Measurements from ENCODE around the gene TNFRSF19.

TNFRSF19 gene

DNA sequence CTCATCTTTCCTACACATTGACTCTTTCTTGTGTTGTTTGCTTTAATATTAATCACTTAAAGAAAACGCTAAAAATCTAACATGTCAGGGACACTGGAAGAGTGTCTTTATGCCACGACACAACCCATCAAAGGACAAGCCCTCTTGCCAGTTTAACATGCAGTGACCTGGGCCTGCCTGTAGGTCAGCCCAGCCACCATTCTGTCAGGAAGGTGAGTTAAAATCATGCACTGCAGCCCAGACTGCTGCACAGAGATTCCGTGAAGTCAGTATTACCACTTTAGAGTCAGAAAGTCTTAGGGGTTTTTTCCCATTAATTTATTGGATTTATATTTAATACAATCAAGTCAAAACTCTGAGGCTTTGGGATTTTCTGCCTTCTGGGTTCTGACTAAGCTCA is 58.0 kb downstream of the TNFRSF19 start:
- no peak for DNase-seq (ENCODE audit: low read depth in 2 of 2)

DNA sequence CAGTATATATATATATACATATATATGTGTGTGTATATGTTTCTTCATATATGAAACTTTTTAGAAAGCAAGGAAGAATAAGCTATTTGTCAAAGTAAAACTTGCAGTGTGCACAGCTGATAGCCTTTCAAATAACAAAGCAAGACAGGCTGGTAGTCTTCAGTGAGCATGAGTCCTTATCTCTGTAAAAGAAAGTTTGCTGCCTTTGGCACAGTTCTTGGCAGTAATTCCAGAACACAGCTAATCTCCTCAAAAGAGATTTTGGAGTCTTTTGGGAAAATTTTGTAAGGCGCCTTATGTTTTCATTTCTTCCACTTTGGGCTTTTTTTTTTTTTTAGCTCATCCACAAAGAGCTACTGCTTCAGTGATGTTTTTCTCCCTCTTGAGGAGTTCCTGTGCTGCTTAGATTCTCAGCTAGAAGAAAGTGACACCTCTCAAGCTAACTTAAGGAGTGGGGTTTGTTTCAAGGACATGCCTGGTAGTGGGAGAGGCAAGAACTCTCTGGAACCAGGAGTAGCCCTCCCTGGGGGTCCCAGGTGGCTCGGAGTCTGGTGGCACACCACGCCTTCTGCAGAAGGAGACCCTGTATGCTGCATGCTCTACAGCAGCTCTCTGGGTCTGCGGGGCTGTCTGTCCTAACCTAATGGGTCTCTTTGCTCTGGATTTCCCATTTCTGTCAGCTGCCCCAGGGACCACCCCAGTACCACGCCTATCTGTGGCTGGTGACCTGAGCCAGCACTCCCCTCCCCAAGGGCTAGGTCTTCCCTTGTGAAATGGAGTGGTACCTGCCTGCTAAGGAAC is 58.8 kb downstream of the TNFRSF19 start:
- DNase-seq (ENCODE audit: low read depth in 2 of 2) = no peak

DNA sequence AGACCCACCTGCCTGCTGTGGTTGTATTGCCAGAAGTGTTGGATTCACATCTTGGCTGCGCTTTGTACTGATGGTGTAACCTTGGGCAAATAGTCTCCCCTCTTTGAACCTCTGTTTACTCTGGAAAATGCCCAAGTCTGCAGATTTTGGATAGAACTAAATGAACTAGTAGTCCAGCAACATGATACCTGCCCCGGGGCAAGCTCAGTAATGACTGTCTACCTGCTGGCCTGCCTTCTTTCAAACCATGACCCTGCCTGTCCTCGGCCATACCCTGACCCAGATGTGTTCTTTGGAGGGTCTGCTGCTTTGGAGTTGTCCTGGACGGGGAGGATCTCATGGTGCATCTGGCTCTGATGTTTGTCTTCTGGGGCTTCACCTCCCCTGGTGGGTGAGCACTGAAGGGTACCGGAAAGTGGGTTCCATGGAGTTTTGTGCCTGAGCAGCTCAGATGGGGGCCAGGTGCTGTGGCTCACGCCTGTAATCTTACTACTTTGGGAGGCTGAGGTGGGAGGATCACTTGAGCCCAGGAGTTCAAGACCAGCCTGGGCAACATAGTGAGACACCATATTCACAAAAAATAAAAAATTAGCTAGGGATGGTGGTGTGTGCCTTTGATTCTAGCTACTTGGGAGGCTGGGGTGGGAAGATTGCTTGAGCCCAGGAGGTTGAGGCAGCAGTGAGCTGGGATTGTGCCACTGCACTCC is 59.5 kb downstream of the TNFRSF19 start:
- no peak for DNase-seq (ENCODE audit: low read depth in 2 of 2)

DNA sequence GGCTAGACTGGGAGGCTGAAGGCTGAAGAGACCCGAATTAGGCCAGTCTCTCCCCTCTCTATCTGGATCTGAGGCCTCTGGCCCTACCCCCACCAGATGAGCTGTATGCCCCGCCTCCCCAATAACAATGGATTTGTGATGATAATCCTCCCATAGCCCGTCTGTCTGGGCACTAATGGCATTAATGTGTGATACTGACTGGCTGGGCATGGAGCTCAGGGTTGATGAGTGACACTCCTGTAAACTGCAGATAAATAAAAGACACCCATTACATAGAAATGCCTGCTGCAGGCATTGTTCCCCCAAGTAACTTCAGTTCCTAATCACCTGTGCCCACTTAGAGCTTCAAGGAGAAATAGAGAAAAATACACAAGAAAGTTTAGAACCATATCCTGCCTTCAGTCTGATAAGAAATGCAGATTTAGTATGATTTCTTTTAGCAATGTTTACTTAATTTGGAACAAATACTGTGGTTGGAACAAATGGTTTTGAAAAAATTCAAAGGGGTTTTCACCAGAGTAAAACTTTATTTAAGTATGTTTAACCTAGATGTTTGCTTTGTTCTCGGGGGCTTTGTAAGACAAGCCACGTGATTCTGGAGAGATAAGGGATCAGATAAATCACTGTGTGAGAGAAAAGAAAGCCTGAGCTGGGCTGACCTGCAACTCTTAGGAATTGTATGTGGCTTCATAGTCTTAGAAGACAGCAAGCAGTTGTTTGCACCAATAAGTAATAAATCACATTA is 60.3 kb downstream of the TNFRSF19 start:
- no peak for DNase-seq (ENCODE audit: low read depth in 2 of 2)

DNA sequence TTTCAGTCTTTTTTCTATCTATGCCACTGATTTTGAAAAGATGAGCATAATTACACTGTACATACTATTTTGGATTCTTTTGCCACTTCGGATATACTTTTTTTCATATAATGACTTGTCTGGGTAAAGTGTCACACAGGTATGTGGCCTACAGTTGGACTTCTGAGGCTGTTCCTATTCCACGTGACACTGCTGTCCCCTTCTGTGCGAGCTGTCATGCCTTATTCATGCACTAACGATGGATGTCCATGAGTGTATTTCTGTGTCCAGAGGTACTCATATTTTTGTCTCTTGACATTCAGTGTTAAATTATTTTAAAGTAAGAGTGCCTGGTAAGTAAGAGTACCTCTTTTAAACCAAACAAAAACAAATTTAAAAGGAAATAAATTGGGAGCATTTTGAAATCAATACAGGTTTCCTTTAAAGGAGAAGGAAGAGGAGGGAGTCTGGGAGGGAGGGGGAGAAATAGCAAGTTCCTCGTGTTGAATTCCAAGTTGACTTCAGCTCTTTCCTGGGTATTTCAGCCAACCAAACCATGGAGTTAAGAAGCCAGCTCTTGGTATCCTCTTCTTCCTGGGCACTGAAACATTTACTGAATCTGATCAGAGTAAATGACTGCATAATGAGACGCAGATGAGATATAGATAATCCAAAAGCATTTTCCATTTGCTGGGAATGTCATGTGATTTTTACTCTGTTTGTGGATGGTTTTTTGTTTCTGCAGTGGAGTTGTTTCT is 61.3 kb downstream of the TNFRSF19 start:
- DNase-seq (ENCODE audit: low read depth in 2 of 2) = no peak

DNA sequence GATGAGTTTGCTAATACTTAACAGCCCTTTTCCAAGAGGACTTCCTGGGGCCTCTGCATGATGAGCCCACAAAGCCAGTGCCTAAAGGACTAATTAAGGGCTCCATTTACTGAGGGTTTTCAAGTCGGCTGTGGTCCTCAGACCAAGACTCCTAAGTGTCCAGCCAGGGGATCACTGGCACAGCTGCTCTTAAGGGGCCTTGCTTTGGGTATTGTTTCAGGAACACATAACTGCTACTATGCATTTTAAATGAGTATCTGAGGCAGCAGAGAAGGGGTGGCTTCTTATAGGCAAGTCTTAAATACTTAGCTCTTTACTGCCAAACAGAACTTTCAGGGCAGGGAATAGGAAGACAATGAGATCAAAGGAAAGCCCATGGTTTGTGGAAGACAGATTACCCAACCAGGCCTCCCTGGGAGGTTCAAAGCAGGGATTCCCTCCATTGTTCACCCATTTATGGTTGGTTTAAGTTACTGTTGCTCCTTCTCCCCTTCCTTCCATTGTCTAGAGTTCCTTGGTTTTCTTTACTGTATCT is 61.9 kb downstream of the TNFRSF19 start:
- DNase-seq (ENCODE audit: low read depth in 2 of 2) = no peak

DNA sequence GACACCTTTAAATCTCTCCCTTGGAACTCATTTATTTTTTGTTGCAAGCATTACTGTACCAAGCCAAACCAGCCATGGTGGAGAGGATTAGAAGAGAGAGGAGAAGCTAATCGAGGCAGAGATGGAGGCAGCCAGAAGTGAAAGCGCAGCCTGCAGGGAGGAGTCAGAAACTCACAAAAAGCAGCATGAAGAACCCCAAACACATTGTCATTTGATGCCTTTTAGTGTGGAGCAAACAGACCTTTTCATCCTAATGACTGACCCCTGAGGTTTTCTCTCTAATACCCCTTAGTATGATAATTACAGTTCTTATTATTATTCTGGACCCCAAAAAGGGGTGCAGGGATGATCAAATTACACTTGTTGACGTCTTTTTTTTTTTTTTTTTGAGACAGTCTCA is 62.5 kb downstream of the TNFRSF19 start:
- DNase-seq (ENCODE audit: low read depth in 2 of 2) = no peak

DNA sequence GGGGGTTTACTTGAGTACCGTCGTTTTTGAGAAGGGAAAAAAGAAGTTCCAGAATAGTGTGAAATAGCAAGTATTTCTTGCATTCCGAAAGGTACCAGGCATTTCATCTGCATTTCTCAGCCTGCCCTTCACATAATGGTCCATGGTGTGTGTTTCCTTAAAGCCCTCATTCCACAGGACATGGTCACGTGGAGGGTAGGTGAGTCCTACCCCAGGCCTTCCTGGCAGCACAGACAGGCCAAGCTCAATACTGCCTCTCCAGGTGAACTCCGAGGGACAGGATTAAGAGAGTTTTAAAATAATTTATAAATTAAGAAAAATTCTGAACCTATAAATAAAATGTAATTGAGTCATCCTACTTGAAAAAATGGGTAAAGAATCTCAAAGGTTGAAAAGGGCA is 64.7 kb downstream of the TNFRSF19 start:
- DNase-seq (ENCODE audit: low read depth in 2 of 2) = no peak

DNA sequence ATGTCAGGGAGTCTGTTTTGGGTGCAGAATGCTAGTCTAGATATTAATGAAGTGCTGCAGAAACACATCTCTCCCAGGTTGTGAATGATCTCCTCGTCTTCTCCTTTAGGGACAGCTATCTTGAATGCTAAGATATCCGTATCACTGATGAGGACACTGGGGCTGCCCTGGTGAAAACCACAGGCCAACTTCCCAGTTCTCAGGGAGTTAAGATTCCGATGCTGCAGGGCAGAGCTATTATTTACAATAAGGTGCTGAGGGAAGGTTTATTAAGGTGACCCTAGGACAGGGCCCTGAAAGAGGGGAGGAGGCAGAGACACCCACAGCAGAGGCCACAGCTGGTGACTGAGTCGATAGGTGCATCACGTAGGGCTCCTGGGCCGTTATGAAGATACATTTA is 66.1 kb downstream of the TNFRSF19 start:
- no peak for DNase-seq (ENCODE audit: low read depth in 2 of 2)

DNA sequence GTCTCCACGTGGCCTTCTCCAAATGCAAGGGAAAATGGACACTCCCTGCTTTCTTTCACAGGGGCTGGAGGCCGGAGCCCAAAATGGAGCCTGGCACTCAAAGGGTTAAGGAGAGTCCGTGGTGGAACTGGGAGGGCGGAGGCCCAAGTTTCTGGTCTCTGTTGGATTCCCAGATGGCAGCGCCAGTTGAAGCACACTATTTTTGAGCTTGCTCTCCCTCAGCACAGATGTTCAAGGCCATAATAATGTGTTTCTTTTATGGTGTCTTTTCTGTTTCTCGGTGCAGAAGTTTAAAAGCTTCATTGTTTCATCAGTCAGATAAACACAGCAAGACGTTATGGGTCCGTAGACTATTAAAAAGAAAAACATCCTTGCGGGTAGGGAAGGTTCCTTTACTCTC is 67.6 kb downstream of the TNFRSF19 start:
- no peak for DNase-seq (ENCODE audit: low read depth in 2 of 2)

DNA sequence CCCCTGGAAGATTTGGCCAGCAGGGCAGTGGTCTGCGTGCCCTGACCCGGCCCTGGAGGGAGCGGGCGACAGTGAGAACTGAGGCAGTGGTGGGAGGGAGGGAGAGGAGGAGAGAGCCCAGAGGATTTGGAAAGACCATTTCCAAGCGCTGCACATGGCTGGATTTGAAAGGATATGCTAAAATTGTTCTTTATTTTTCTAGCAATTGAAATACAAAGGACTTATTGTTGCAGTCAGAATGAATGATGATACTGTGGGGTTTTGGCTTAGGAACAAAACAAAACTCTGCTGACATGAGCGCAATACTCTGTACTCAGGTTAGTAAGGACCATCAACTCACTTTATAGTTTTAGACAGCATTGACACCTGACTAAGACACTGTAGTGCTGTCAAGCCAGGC is 69.5 kb downstream of the TNFRSF19 start:
- DNase-seq (ENCODE audit: low read depth in 2 of 2) = no peak

DNA sequence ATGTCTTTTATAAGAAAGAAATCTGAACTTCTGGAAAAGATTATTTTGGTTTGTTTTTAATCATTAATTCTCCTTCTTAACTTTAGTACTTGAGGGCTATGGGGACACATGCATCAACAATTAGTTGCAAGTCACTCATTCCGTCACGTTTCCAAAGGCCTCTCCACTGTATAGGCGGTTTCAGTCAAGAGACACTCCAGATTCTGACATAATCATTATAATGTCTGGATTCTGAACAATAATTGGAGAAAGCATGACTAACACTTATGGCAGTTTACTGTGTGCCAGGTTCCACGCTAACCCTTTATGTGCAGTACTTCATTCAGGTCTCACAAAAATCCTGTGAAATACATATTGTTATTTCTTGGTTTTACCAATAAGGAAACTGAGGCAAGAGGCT is 71.9 kb downstream of the TNFRSF19 start:
- no peak for DNase-seq (ENCODE audit: low read depth in 2 of 2)

DNA sequence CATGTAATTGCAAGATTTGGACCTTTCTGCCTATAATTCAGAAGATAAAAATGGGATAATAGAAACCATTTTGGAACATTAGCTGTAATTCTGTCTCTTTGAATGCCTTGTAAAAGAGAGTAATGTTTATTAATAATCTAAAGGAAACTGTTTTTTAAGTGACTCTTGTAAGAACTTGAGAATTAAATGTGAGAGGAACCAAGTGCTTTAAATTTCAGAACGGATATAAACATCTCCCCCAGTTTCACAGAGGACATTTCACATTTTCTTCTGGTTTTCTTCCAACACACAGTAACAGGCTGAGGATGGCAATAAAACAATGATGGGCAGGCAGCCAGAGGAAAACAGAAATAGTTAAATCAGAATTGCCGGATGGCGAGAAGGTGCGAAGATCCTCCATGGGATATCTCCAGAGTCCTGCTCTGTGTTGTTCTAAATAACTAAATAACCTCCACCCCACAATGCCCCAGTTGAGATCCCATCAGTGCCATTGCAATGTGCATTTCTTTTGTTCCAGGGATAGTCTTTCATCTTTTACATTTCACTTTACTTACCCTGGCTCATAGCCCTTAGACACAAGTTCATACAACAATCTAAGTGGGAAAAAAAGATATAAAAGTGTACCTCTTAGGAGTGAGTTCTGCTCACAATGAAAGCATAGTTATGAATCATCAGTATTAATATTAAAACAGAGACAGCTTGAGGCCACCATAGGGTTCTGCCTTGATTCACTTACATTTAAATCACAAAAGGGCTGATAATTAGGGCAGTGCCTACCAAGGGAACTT is 73.3 kb downstream of the TNFRSF19 start:
- DNase-seq (ENCODE audit: low read depth in 2 of 2) = no peak

DNA sequence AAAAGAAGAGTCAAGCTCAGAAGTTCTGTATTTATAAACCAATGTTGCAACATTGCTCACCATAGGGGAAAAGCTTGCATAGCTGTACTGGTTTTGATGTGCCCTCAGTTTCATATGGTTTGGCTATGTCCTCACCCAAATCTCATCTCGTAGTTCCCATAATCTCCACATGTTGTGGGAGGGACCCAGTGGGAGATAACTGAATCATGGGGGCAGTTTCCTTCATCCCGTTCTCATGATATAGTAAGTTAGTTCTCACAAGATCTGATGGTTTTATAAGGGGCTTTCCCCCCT is 73.9 kb downstream of the TNFRSF19 start:
- DNase-seq (ENCODE audit: low read depth in 2 of 2) = no peak

DNA sequence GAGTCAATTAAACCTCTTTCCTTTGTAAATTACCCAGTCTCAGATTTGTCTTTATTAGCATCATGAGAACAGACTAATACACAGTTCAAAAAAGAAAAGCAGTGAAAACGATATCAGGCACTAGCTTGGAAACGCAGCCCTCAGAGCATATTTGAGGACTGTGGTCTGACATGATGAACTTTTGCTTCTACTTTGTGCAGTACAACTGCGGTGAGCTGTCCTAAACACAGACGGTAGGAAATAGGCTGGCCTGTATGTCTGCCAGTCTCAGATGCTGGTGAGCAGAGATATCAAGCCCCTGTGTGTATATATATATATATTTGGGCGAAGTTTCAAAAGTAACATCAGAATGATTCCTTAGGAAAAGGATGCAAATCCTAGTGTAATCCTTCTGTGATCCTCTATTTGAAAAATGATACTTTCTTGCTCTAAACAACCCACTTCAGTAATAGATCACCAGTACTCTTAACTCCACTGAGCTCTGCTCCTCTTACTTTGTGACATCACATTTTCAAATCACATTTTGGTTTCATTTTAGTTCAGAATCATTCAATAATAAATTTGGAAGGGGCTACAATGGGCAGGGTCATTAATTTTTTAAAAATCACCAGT is 74.4 kb downstream of the TNFRSF19 start:
- DNase-seq (ENCODE audit: low read depth in 2 of 2) = no peak

DNA sequence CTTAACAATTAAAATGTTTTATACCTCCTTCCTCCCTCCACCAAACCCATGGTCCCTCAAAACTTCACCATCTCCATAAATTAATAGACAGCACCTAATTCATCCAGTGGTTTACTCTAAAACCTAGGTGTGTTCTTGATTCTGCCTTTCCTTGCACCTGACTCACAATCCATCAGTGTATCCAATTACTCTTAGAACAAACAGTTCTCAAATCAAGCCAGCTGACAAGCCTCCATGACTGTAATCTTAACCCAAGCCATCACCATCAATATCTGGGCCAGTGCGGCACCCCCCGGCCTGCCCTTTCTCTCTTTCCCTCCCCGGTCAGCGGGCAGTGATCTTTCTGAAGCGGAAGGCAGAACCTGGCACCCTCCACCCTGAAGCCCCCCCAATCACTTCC is 75.6 kb downstream of the TNFRSF19 start:
- no peak for DNase-seq (ENCODE audit: low read depth in 2 of 2)

DNA sequence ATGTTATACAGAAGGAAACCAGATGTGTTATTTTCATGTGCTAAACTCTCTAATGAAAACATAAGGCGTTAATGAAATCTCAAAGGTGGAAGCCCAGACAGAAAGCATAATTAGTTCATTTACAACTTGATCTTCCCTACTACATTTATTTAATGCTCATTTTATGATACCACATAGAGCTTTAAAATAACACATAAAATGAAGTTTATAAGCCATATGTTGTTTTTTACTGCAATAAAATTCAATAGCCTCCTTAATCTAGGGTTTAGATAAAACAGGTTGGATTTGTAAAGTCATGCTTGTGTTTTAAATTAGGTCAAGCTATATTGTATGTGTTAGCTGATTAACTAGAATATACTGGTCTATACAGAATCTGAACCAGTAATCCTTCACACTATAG is 81.2 kb downstream of the TNFRSF19 start:
- DNase-seq (ENCODE audit: low read depth in 2 of 2) = no peak

DNA sequence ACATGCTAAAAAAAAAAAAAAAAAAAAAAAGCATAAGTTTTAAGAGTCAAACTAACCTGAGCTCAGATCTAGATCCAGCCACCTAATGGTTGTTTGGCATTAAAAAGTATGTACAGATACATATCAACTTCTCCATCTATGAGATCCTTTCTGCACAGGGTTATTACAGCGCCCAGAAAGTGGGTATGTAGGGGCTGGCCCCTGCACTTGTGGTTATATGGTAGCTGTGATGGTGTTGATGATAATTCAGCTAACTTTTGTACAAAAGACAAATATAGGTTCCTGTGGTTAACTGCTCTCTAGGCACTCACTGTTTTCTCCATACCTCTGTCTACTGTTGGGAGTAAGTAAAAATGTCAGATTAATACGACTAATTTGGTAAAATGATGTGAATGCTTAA is 81.7 kb downstream of the TNFRSF19 start:
- DNase-seq (ENCODE audit: low read depth in 2 of 2) = no peak

DNA sequence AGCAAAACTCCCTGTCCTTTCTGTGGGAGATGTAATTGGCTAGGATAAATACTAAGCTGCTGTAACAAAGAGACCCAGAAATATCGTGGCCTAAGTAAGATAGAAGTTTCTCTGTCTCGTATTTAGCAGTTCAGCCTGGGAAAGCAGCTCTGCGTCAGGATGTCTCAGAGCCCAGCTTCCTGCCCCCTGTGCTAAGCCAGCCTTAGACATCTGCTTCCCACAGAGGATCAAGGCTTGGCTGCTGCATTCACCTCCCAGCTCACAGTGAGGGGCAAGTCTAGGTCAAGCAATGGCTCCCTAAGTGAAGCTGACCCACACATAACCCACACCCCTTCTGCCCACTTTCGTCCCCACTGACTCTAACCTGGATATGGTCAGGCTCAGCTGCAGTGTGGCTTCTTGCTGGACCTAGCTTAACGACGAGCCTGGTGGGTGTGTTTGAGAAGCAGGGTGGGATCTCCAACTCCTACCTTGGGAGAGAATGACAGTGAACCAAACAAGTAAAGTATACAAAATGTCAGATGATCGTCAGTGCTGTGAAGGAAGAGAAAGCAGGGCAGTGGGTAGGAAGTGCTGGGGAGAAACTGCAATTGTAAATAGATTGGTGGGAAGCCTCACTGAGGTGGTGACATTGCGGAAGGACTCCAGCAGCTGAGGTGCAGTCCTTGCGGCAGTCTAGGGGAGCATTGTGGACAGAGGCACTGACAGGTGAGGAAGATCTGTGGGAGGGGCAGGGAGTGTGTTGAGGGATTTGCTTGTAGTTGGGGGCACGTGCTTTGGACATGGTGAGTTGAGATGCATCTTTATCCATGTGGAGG is 82.9 kb downstream of the TNFRSF19 start:
- no peak for DNase-seq (ENCODE audit: low read depth in 2 of 2)

Data from stimulated activated CD8-positive, alpha-beta memory T cell treated with anti-CD3 and anti-CD28 coated beads, Interleukin-2, amount 100 ng/mL, for 1 hour (primary cell).